HG02852 (cell line): ENCODE results near the gene C1orf53.
"Not testable (repeated sequence)": the region's sequence is repeated elsewhere in the genome, so short reads cannot be mapped to it uniquely, and the experiment has no call there.

ENCODE experiments used
- ATAC-seq: cut with Tn5 transposase; IDR thresholded peaks from one replicate; pipeline ENCODE4 v1.9.1; 2021; ENCODE audit warnings: mild to moderate bottlenecking, moderate library complexity; ENCODE audit not compliant: unreplicated experiment

Gene C1orf53

DNA sequence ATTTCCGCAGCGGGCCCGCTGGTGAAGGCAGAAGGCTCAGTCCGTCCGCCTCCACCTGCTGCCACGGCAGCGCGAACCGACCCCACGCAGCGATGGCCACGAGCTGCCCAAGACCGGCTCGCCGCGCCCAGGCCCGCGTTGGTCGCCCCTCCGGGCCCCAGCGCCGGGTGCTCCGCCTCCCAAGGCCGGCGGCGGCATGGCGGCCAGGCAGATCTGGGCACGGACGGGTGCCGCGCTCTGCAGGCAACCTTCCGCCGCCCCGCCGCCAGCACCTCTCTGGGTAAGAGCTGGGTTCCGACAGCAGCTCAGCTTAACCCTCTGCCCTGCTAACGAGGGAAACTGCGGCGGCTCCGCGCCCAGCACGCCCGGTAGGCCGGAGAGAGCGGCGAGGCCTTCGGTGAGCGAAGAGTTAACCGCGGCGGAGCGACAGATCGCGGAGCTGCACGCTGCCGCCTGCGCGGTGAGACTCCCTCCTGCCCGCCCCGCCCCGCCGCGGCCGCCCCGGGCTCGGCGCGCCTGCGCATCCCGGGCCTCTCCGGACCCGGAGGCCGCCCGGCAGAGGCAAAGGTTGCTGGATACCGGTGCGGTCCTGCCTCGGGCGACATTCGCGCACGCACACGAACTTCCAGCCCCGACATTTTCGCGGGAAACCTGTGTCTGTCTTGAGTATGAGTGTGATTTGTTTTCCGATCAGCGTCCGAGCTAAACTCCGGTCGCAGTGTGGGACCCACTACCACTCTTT is at the start of gene C1orf53:
TSS of gene C1orf53 (plus strand) at position 177 of the 742 bp plus-strand sequence. CDS start at position 197, 20 bp downstream.
- ATAC-seq: peak; percentile 94

DNA sequence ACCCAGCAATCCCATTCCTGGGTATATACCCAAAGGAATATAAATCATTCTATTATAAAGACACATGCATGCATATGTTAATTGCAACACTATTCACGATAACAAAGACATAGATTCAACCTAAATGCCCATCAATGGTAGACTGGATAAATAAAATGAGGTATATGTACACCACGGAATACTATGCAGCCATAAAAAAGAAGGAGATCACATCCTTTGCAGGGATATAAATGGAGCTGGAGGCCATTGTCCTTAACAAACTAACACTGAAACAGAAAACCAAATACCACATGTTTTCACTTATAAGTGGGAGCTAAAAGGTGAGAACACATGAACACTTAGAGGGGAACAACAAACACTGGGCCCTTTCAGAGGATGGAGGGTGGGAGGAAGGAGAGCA is 46.7 kb upstream of the C1orf53 start:
- not testable (repeated sequence) for ATAC-seq

DNA sequence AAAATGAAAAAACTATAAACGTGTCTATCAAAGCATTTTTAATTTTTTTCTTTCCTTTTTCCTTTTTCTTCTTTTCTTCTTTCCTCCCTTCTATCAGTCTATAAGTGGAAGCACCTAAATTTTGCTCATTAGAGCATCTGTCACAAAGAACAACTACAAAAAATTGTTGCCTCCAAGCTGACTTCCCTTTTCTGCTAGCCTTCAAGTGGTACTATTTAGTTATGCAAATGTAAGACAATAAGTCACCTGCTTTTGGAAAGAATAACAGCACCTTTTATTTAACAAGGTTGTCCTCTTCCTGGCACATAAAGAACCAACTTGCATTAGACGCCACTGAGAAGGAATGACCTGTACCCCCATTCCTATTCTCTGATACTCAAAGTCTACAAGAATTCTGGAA is 45.0 kb upstream of the C1orf53 start:
- ATAC-seq: no peak

- no peak for ATAC-seq
These were observed 43.4 kb upstream of the C1orf53 start for GRCh38 chr1:197859024-197859423.

- ATAC-seq: no peak
These were observed 40.2 kb upstream of the C1orf53 start for GRCh38 chr1:197862221-197862620.

DNA sequence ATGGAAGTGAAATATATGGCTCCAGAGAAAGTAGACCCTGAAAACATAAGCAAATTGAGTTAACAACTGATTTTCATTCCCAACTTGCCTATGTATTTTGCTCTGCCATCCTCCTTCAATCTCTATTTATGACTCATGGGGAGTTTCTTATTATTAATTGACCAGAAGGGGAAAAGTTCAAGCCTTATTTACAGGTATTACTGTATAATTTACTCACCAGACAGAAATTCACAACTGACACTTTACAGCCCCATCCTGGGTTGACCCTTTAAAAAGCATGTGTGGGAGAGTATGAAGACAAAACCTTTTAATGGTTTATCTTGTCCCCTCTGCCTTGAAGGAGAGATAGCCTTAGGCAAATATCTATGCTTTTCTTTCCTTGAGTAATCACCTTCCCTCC is 39.8 kb upstream of the C1orf53 start:
- ATAC-seq: no peak

GRCh38 chr1:197865809-197866208 is 36.6 kb upstream of the C1orf53 start:
- ATAC-seq: no peak

DNA sequence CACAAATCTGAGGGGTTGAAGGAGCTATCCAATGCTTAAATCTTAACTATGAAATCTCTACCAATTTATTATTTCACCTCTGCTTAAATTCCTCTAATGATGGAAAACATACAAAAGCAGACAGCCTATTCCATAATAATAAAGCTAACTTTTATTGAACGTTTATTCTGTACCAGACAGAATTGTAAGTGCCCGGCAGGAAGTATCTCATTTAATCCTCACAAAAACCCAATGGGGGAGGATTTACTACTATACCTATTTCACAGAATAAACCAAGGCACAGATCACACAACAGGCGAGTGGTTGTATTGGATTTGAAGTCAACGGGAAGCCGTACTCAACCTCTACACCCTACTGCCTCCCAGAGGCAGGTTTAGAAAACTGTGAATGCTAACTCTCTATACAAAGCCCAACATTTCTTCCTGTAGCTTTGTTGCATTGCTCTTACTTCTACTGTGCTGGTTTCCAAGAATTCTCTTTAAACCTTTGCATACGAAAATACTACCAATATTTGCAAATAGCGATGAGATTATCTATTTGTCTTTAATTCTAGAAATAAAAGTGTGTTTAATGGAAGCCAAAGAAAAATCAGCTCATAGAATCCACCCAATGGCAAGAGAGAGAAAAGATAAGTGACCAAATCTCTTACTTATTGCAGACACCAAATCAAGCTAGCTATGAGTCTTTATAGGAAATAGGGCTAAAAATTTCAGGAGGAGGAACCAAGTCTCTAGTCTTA is 33.5 kb upstream of the C1orf53 start:
- peak; percentile 83 for ATAC-seq

DNA sequence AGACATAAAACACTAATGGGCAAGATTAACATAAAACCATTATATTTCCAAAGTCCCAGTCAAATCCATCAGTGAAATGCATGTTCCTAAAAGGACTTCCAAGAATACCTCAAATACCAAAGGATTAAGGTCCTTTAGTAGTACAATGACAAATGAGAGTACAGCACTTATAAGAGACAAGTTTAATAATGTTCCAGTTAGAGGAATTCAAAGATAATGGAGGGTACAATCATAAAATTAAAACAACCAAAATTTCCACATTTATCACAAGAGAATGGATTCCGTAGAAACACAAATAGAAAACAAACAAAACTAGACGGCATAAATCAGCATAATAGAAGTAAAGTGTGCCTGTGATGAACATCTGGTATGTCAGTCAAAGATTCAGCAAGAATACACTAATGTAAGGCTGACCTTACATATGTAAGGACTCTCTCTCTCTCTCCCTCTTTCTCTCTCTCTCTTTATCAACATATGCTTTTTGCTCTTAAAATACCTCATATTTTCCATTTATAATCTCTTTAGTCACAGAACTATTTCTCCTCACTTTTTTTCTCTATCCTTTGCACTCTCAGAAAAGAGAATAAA is 32.8 kb upstream of the C1orf53 start:
- ATAC-seq: no peak

DNA sequence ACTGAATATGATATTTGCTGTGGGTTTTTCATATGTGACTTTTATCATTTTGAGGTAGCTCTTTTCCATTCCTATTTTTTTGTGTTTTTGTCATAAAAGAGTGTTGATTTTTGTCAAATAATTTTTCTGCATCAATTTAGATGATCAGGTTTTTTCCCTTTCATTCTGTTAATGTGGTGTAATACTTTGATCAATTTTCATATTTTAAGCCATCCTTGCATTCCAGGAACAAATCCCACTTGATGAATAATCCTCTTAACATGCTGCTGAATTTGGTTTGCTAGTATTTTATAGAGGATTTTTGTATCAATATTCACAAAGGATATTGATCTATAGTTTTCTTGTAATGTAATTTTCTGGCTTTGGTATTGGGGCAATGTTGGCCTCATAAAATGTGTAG is 25.5 kb upstream of the C1orf53 start:
- no peak for ATAC-seq

DNA sequence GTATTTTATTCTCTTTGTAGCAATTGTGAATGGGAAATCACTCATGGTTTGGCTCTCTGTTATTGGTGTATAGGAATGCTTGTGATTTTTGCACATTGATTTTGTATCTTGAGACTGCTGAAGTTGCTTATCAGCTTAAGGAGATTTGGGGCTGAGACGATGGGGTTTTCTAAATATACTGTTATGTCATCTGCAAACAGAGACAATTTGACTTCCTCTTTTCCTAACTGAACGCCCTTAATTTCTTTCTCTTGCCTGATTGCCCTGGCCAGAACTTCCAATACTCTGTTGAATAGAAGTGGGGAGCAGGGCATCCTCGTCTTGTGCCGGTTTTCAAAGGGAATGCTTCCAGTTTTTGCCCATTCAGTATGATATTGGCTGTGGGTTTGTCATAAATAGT is 22.0 kb upstream of the C1orf53 start:
- not testable (repeated sequence) for ATAC-seq

DNA sequence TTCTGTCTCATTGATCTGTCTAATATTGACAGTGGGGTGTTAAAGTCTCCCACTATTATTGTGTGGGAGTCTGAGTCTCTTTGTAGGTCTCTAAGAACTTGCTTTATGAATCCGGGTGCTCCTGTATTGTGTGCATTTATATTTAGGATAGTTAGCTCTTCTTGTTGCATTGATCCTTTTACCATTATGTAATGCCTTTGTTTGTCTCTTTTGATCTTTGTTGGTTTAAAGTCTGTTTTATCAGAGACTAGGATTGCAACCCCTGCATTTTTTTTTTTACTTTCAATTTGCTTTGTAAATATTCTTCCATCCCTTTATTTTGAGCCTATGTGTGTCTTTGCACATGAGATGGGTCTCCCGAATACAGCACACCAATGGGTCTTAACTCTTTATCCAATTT is 20.2 kb upstream of the C1orf53 start:
- not testable (repeated sequence) for ATAC-seq

DNA sequence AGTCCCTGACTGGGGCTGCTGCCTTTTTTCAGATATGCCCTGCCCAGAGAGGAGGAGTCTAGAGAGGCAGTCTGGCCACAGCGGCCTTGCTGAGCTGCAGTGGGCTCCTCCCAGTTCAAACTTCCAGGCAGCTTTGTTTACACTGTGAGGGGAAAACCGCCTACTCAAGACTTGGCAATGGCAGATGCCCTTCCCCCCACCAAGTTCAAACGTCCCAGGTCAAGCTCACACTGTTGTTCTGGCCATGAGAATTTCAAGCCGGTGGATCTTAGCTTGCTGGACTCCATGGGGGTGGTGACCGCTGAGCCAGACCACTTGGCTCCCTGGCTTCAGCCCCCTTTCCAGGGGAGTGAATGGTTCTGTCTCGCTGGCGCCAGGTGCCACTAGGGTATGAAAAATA is 18.3 kb upstream of the C1orf53 start:
- no peak for ATAC-seq

DNA sequence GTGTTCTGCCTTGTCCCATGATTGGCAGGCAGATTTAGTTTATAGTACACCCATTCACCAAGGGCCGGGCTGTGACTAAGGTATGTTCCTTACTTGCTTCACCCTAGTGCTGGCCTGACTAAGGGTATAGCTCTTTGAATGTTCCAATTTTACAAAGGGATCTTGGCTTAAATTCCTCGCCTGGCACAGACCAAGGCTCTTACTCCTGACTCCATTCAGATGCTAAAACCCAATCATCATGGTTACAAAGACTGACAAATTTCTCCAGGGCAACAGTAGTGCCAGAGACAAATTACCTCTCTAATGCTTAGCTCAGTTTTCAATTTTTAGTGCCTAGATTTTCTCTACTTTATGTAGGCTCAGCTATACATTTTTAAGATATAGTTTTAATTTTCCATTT is 11.5 kb upstream of the C1orf53 start:
- ATAC-seq: no peak

DNA sequence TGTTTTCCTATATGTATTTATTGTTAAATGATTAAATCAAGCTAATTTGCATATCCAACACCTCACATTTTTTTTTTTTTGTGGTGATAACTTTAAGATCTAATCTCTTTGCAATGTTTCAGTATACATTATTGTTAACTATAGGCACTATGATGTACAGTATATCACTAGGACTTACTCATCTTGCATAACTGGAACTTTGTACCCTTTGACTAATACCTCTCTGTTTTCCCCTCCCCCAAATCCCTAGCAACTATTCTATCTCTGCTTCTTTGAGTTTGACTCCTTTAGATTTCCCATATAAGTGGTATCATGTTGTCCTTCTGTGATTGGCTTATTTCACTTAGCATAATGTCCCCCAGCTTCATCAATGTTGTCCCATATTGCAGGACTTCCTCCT is 9.7 kb upstream of the C1orf53 start:
- no peak for ATAC-seq

DNA sequence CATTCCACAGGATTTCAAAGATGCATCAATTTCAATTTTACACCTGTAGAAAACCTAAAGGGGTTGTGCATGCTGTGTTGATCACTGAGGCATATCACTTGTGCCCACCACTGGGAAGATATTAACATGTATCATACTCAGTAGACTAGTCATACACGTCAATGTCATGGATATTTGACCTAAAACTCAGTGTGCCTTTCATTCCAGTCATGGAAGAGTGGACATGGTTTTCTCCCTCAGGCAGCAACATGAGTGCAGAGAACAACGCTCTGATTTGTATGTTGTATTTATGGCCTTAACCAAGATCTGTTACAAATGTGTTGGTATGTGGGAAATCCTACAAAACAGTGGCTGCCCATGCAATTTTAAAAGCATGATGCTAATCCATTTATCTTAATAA is 6.1 kb upstream of the C1orf53 start:
- no peak for ATAC-seq

DNA sequence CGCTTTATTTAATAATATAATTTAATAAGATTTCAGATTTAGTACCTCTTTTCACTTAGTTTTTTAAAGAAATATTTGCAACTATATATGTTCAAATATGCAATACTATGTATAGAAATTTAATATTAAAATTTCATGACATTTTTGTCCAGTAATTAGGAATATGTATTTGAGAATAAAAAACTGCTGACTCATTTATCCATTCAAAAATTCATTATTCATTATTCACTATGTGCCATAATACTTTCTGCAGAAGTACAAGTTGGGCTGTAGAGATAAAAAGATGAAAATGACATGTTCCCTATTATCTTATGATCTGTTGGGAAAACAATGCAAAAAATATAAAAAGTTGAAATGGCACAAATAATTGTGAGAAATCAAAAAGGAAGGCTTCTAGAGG is 3.4 kb upstream of the C1orf53 start:
- no peak for ATAC-seq

- ATAC-seq: no peak
These were observed 338 bp upstream of the C1orf53 start for GRCh38 chr1:197902131-197902453.

- no peak for ATAC-seq
These were observed 725 bp downstream of the C1orf53 start for GRCh38 chr1:197903196-197903514.

DNA sequence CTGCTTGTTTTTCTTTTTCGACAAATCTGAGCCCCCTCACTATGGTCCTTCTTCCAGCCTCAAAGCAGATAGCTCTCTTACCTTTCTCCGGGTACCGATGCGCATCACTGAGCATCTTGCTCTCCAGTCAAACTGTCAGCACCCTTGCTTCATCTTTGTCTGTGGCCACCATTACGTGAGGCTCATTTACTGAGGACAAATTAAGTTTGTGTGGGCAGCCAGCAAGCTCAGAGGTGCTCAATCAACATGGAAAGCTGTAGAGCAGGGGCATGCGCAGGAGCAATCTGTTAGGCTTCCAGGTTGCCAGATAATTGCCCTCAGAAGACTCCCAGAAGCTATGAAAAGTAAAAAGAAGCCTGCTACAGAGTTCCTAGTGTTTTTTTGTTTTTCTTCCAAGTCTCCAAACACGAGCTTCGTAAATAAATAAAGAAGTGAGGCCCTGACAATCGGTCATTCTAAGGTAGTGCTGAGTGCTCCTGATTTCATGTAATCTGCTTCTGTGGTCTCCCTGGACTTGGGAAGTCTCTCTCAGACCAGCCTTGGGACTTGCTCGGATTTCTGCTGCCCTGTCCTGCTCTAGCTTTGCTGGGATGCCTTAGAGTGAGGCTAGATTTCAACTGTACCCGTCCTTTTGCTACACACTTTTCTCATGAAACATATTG is 1.8 kb downstream of the C1orf53 start:
- no peak for ATAC-seq

DNA sequence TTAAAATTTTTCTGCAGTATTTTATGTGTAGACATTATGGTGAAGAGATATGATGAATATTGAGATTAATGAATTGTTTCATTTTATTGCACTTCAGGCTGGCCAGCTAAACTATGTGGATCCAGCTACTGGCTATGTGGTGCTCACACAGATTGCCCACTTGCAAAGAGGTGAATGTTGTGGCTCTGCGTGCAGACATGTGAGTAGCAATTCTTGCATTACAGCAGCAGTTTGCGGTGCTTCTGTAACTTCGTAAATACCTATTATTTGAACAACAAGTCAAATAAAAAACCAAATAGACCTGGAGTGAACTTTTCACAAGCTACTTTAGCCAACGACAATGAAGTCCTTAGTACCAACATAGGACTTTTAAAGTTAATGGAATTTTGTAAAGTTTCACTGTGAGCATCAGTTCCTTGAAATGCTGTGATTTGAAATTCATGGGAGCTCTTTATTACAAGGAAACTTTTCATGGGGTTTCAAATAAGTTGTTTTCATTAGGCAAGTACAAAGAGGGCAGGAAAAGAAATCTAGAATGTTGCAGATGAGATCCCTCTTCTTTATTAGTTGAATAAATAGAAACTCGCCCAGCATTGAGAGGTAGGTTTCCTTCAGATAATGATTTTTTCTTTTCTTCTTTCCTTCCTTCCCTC is 3.4 kb downstream of the C1orf53 start:
- ATAC-seq: no peak
